SU-DHL-6 (cell line): Measurements from ENCODE around the gene HMCN2.

Source experiments
- CTCF ChIP-seq: fragments of 200-600 bp; sonication (generic); IDR thresholded peaks from one replicate; pipeline ENCODE4 v1.5.1; 2017; ENCODE audit warnings: antibody characterized with exemption, mild to moderate bottlenecking, low read length, moderate library complexity; ENCODE audit not compliant: insufficient read depth, poor library complexity, severe bottlenecking
- EZH2phosphoT487 ChIP-seq: fragments of 200-600 bp; sonication (generic), shearing (Covaris generic); conservative IDR thresholded peaks from 2 replicates; pipeline ENCODE4 v1.6.1; 2018; ENCODE audit warnings: mild to moderate bottlenecking, antibody characterized with exemption, low read length, moderate library complexity, mixed read lengths

- TF ChIP-seq CTCF (no peak), EZH2phosphoT487 (no peak)
Observed at GRCh38 chr9:130468566-130468965, 203.0 kb downstream of the HMCN2 start.
